ENCODE results near the gene TLDC2. TPM values are rescaled to one million over a fixed set of nuclear protein-coding genes. Genes with fewer than 3 reads are reported as not detected.

Gene TLDC2
- total RNA-seq, 1 donor from 2014 or later, result not detected

GRCh38 chr20:36860811-36861624 lies 14.9 kb upstream of the TLDC2 start:
- Histone ChIP-seq H3K9ac (ENCODE audit: low read length) (peak overlapping the region; percentile 75), H3K36me3 (ENCODE audit: insufficient read depth, low read length) (no peaks in the 10 kb centered on the region), H4K20me1 (ENCODE audit: insufficient read depth, low read length) (peaks cover 64% of the 10 kb centered on the region), H3K27me3 (ENCODE audit: insufficient read depth, low read length) (no peaks in the 10 kb centered on the region), H3K79me2 (ENCODE audit: insufficient read depth, low read length) (peaks cover 71% of the 10 kb centered on the region), H2AFZ (ENCODE audit: low read depth, low read length) (no peak overlapping the region), H3K4me2 (ENCODE audit: low read length) (peak overlapping the region; percentile 92), H3K4me3 (ENCODE audit: insufficient read depth, low read depth, low read length) (peak overlapping the region; percentile 78), H3K27ac (ENCODE audit: low read depth, low read length) (no peak overlapping the region), H3K4me1 (ENCODE audit: insufficient read depth, low read length) (peaks cover 40% of the 10 kb centered on the region), H3K9me3 (ENCODE audit: insufficient read depth, low read depth, low read length) (no peaks in the 10 kb centered on the region)
- H3K9me3 Mint-ChIP-seq (ENCODE audit: unreplicated experiment), result peaks cover 1% of the 10 kb centered on the region
- H3K27ac Mint-ChIP-seq (ENCODE audit: unreplicated experiment), result no peak overlapping the region
- H3K27me3 Mint-ChIP-seq (ENCODE audit: low read depth, unreplicated experiment), result peaks cover 8% of the 10 kb centered on the region
- peak overlapping the region; percentile 89 for H3K4me3 Mint-ChIP-seq (ENCODE audit: unreplicated experiment)
- H3K4me1 Mint-ChIP-seq (ENCODE audit: low read depth, unreplicated experiment), result peaks cover 32% of the 10 kb centered on the region
- TF ChIP-seq EZH2 (IDR thresholded peaks at IDR 0.05; ENCODE audit: insufficient read depth, low read length), result no peak
- TF ChIP-seq CTCF (IDR thresholded peaks at IDR 0.05; ENCODE audit: insufficient read depth, low read depth, low read length), result no peak
- peaks cover 5% of the 10 kb centered on the region for H3K36me3 Mint-ChIP-seq (ENCODE audit: low read depth, unreplicated experiment)
- DNase-seq (ENCODE audit: low read depth) (no peak), FAIRE-seq (no peak)

- no peak overlapping the region for H3K27ac Mint-ChIP-seq (ENCODE audit: unreplicated experiment)
- peaks cover 8% of the 10 kb centered on the region for H3K27me3 Mint-ChIP-seq (ENCODE audit: low read depth, unreplicated experiment)
- FAIRE-seq (no peak), DNase-seq (ENCODE audit: low read depth) (no peak)
- Histone ChIP-seq H2AFZ (ENCODE audit: low read depth, low read length) (peak overlapping the region; percentile 68), H3K27ac (ENCODE audit: low read depth, low read length) (peak overlapping the region; percentile 58), H3K4me1 (ENCODE audit: insufficient read depth, low read length) (peaks cover 38% of the 10 kb centered on the region), H3K79me2 (ENCODE audit: insufficient read depth, low read length) (peaks cover 66% of the 10 kb centered on the region), H3K4me3 (ENCODE audit: insufficient read depth, low read depth, low read length) (peak overlapping the region; percentile 78), H3K9me3 (ENCODE audit: insufficient read depth, low read depth, low read length) (no peaks in the 10 kb centered on the region), H3K4me2 (ENCODE audit: low read length) (peak overlapping the region; percentile 92), H3K27me3 (ENCODE audit: insufficient read depth, low read length) (no peaks in the 10 kb centered on the region), H3K9ac (ENCODE audit: low read length) (peak overlapping the region; percentile 75), H4K20me1 (ENCODE audit: insufficient read depth, low read length) (peaks cover 59% of the 10 kb centered on the region), H3K36me3 (ENCODE audit: insufficient read depth, low read length) (no peaks in the 10 kb centered on the region)
- H3K36me3 Mint-ChIP-seq (ENCODE audit: low read depth, unreplicated experiment), result peaks cover 5% of the 10 kb centered on the region
- H3K4me1 Mint-ChIP-seq (ENCODE audit: low read depth, unreplicated experiment), result peaks cover 30% of the 10 kb centered on the region
- peak overlapping the region; percentile 89 for H3K4me3 Mint-ChIP-seq (ENCODE audit: unreplicated experiment)
- no peak for TF ChIP-seq EZH2 (IDR thresholded peaks at IDR 0.05; ENCODE audit: insufficient read depth, low read length)
- TF ChIP-seq CTCF (IDR thresholded peaks at IDR 0.05; ENCODE audit: insufficient read depth, low read depth, low read length), result no peak
- peaks cover 3% of the 10 kb centered on the region for H3K9me3 Mint-ChIP-seq (ENCODE audit: unreplicated experiment)
These were observed 14.4 kb upstream of the TLDC2 start for GRCh38 chr20:36861625-36861874.

Data from astrocyte (in vitro differentiated cells and primary cell).